HEK293T (cell line): ENCODE measurements around the gene CES2.

Source experiments
- CTCF ChIA-PET: fragments of 350-600 bp; formaldehyde crosslinking; extraction: SDS; loops from one replicate; lab custom pipeline; 2021; ENCODE audit warnings: antibody characterized with exemption, inconsistent platforms; lab: Yijun Ruan, JAX
- POLR2A ChIA-PET: fragments of 350-600 bp; formaldehyde crosslinking; extraction: SDS; loops from one replicate; lab custom pipeline; 2020; ENCODE audit warnings: antibody characterized with exemption, inconsistent platforms; lab: Yijun Ruan, JAX
- DNase-seq: peaks from one replicate; pipeline ENCODE4 v3.0.0; 2012; ENCODE audit warnings: mixed read lengths; ENCODE audit errors: extremely low spot score
- ARNT ChIP-seq: fragments of 450-650 bp; IDR thresholded peaks from 2 replicates; pipeline ENCODE4 v1.6.1; 2017; ENCODE audit warnings: mild to moderate bottlenecking
- BHLHE40 ChIP-seq: fragments of 450-650 bp; IDR thresholded peaks from 2 replicates; pipeline ENCODE4 v1.6.1; 2016; ENCODE audit warnings: mild to moderate bottlenecking, moderate library complexity, borderline replicate concordance
- CTBP1 ChIP-seq: fragments of 450-650 bp; IDR thresholded peaks from 2 replicates; pipeline ENCODE4 v1.6.1; 2016; ENCODE audit warnings: borderline replicate concordance
- ELF4 ChIP-seq: fragments of 450-650 bp; IDR thresholded peaks from 2 replicates; pipeline ENCODE4 v1.6.1; 2017; ENCODE audit warnings: antibody characterized with exemption
- FOXA1 ChIP-seq: fragments of 450-650 bp; IDR thresholded peaks from 2 replicates; pipeline ENCODE4 v1.6.1; 2016; ENCODE audit warnings: mild to moderate bottlenecking
- FOXK2 ChIP-seq: fragments of 450-650 bp; IDR thresholded peaks from 2 replicates; pipeline ENCODE4 v1.6.1; 2016; ENCODE audit warnings: mild to moderate bottlenecking
- FOXM1 ChIP-seq: fragments of 450-650 bp; IDR thresholded peaks from 2 replicates; pipeline ENCODE4 v1.6.1; 2017; ENCODE audit warnings: mild to moderate bottlenecking, borderline replicate concordance
- HDGF ChIP-seq: fragments of 450-650 bp; IDR thresholded peaks from 2 replicates; pipeline ENCODE4 v1.6.1; 2017; ENCODE audit warnings: antibody characterized with exemption, borderline replicate concordance
- L3MBTL2 ChIP-seq: fragments of 450-650 bp; conservative IDR thresholded peaks from 2 replicates; pipeline ENCODE4 v1.6.1; 2016; ENCODE audit warnings: mild to moderate bottlenecking
- LEF1 ChIP-seq: fragments of 450-650 bp; IDR thresholded peaks from 2 replicates; pipeline ENCODE4 v1.6.1; 2017; ENCODE audit warnings: mild to moderate bottlenecking, borderline replicate concordance
- NFRKB ChIP-seq: fragments of 450-650 bp; IDR thresholded peaks from 2 replicates; pipeline ENCODE4 v1.6.1; 2016; ENCODE audit warnings: mild to moderate bottlenecking, moderate library complexity
- PKNOX1 ChIP-seq: fragments of 450-650 bp; IDR thresholded peaks from 2 replicates; pipeline ENCODE4 v1.6.1; 2016
- SP1 ChIP-seq: fragments of 450-650 bp; IDR thresholded peaks from 2 replicates; pipeline ENCODE4 v1.6.1; 2017
- SUZ12 ChIP-seq: fragments of 450-650 bp; IDR thresholded peaks from 2 replicates; pipeline ENCODE4 v1.6.1; 2016; ENCODE audit warnings: mild to moderate bottlenecking
- TARDBP ChIP-seq: fragments of 450-650 bp; IDR thresholded peaks from 2 replicates; pipeline ENCODE4 v1.6.1; 2016
- ZNF384 ChIP-seq: fragments of 450-650 bp; IDR thresholded peaks from 2 replicates; pipeline ENCODE4 v1.6.1; 2016

CES2 gene

DNA sequence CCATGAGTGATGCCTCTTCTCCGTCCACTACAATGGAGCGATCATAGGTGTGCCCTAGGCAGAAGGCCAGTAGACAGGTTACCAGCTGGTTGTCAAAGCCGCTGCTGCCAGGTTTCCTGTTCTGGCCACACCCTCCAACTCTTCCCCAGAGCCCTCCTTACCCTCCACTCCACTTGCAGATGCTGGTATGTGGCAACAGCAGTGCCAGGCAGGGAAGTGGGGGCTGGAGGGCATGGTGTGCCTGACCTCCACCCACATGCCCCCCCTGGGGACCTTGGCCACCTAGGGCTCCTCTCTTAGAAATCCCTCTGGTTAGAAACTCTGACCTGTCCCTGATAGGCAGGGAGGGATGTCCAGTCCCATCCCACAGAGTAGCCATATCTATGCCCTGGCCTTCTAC, 11.4 kb upstream of the CES2 start:
- no peak for DNase-seq
- ChIA-PET CTCF (interaction anchor here (0.9 kb wide), 1 partner anchor 13 kb away, joined by 3 read pairs; no protein-coding TSS in a partner anchor), POLR2A (no interaction called here)
- TF ChIP-seq SP1 (no peak), PKNOX1 (no peak), ARNT (no peak), FOXA1 (no peak), NFRKB (no peak), LEF1 (no peak), ZNF384 (no peak)

GRCh38 chr16:66924527-66925321, 10.6 kb upstream of the CES2 start:
- no peak for DNase-seq
- POLR2A ChIA-PET = no interaction called here
- TF ChIP-seq SP1 = no peak
- TF ChIP-seq HDGF = no peak
- CTCF ChIA-PET = no interaction called here

GRCh38 chr16:66925322-66925840, 9.9 kb upstream of the CES2 start, which contains the start of gene RRAD:
TSS of gene RRAD (minus strand) at chr16:66925535. CDS start at chr16:66925179, 356 bp downstream.
- no peak for TF ChIP-seq FOXA1
- no peak for TF ChIP-seq CTBP1
- TF ChIP-seq FOXK2 = no peak
- POLR2A ChIA-PET = no interaction called here
- DNase-seq = no peak
- CTCF ChIA-PET = no interaction called here

- ChIA-PET CTCF (interaction anchor here (0.6 to 3.5 kb wide), 3 partner anchors 16 to 34 kb away, joined by 3 to 27 read pairs (median 5); no protein-coding TSS in a partner anchor), POLR2A (interaction anchor here (1.0 to 1.9 kb wide), 2 partner anchors 18 to 21 kb away, joined by 3 to 8 read pairs; no protein-coding TSS in a partner anchor)
- TF ChIP-seq CTBP1 (no peak), NFRKB (no peak), PKNOX1 (no peak), ARNT (no peak), LEF1 (no peak), TARDBP (no peak), FOXA1 (no peak), L3MBTL2 (no peak), ELF4 (no peak), SP1 (no peak), FOXM1 (no peak), HDGF (no peak), ZNF384 (no peak)
- no peak for DNase-seq
Measured at GRCh38 chr16:66926171-66926947, 9.0 kb upstream of the CES2 start.

- TF ChIP-seq BHLHE40 (no peak), CTBP1 (no peak), LEF1 (no peak), SP1 (no peak), TARDBP (no peak), FOXA1 (no peak), ELF4 (no peak), SUZ12 (no peak), HDGF (no peak), ARNT (no peak), NFRKB (no peak), L3MBTL2 (no peak), PKNOX1 (no peak), ZNF384 (no peak), FOXK2 (no peak), FOXM1 (no peak)
- DNase-seq = no peak
- ChIA-PET POLR2A (interaction anchor here (1.0 to 1.9 kb wide), 2 partner anchors 17 to 22 kb away, joined by 3 to 8 read pairs; no protein-coding TSS in a partner anchor), CTCF (interaction anchor here (1.2 to 3.5 kb wide), 3 partner anchors 32 to 54 kb away, joined by 3 to 27 read pairs (median 5); no protein-coding TSS in a partner anchor)
Measured at GRCh38 chr16:66926961-66927436, 8.3 kb upstream of the CES2 start.
